NCI-H1092 (cell line): ENCODE data around the gene MRPL55.
"Not testable (repeated sequence)": the region's sequence is repeated elsewhere in the genome, so short reads cannot be mapped to it uniquely, and the experiment has no call there.

Experiments
- DNase-seq: peaks from one replicate; lab custom pipeline; 2025; lab: John Stamatoyannopoulos, UW

Gene MRPL55

DNA sequence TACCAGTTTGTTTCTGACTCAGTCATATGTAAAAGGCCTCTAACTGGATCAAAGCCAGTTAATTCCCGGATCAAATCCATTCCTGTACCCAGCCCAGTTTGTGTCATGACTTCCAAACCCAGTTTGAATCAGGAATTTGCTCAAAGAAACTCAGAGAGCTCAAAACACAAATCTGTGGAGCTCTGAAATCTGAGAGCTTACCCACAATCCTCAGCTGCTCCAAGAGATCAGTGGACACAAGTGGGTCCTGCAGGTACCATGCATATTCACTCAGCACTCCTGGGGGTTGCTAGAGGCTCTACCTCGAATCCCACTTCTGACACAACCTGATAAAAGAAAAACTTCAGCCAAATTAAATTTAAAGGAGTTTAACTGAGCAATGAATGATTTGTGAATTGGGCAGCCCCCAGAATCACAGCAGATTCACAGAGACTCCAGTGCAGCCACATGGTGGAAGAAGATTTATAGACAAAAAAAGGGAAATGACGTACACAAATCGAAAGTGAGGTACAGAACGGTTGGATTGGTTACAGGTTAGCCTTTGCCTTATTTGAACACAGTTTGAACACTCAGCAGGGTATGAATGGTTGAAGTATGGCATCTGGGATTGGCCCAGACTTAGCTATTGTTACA, 11.9 kb upstream of the MRPL55 start:
- no peak for DNase-seq

DNA sequence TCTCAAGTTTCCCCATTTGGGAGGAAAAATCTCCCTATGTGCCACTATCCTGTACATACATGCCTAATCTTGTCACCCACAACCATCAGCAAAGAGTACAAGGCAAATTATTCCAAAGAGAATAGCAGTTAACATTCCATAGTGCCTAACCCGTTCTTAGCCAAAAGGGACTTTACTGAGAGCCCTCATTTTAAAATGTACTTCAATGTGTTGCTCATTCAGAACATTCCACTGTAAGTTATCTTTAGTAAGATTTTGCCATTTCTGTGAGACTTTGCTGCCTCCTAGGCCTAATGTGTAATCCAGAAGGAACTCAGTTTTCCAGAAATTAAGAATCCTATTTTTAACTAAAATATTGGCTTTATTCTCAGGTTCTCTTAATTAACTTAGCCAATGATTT, 11.3 kb upstream of the MRPL55 start:
- DNase-seq = no peak

DNA sequence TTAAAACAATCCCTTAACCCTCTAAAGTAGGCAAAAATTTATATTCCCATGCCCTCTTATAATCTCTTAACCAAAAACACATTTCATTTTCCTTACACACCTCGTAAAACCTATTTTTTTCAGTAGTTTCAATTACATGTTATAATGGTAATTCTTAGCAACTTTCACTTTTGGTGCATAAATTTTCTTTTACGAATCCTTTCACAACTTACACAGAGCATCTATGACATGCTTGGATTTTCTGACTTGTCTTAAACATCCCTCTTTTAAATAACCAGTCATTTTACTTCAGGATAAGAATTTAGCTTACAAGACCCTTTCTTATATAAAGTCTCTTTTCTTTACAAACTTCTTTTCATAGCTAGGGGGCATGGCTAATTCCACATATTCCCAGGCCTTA, 8.9 kb upstream of the MRPL55 start:
- no peak for DNase-seq

DNA sequence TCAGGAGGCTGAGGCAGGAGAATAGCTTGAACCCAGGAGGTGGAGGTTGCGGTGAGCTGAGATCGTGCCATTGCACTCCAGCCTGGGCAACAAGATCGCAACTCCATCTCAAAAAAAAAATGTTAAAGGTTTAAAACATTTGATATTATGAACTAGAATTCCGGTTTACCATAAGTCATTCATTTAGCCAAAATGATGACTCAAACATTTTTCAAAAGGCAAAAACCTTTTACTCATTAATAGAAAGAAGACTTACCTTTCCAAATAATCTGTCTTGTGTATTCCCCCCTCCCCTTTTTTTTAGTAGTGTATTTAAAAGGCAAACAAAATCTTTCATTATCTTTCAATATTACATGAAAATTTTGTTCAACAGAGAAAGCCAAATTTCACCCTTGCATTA, 8.2 kb upstream of the MRPL55 start:
- no peak for DNase-seq

DNA sequence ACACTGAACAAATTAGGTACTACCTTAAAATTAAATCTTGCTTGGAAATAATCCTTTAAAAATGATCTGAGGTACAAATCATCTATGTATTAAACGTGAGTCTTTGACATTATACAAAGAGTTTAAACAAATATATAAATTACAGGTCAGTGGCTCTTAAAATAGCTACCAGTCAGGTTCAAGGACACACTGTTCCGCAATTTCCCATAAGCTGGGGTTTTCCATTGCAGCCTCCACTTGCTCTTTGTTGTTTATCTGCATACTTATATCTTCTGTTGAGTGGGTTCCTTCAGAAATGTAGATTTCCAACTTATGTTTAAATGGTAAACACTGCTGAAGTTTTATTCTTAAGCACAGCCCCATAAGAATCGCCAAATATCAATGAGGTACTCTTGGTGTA, 5.7 kb upstream of the MRPL55 start:
- no peak for DNase-seq

DNA sequence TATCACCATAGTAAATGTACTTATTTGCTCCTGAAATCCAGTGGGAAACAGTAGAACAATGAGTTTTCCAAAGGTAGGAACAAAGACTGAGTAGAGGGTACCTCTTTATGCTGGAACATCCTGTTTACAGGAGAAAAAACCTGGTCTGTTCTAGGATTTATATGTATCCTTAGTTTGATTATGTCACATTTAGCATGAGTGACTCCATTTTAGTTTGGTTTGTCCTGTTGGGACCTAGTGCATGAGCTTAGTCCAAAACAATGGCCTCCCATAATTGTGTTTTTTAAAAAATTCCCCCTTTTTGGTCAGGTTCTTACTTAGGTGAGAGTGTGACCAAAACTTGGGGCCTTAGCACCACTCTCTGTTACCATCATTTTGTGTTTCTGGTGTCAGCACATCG, 3.5 kb upstream of the MRPL55 start:
- DNase-seq = no peak

DNA sequence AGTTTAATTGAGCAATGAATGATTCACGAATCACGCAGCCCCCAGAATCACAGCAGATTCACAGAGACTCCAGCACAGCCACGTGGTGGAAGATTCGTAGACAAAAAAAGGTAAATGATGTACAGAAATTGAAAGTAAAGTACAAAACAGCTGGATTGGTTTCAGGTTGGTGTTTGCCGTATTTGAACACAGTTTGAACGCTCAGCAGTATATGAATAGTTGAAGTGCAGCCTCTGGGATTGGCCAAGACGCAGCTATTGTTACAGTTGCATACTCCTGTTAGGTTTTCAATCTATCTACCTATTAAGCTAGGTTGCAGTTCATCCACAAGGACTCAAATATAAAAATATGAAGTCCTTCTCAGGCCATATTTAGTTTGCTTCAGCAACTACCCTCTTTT, 3.1 kb upstream of the MRPL55 start:
- no peak for DNase-seq

DNA sequence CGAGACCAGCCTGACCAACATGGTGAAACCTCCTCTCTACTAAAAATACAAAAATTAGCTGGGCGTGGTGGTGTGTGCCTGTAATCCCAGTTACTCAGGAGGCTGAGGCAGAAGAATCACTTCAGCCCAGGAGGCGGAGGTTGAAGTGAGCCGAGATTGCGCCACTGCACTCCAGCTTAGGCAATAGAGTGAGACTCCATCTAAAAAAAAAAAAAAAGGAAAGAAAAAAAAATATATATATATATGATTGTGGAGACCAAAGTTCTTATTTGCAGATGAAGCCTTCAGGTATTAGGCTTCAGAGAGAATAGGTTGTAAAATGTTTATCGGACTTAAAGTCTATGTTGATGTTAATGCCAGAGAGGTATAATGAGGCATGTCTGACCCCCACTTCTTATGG, 2.2 kb upstream of the MRPL55 start:
- DNase-seq = not testable (repeated sequence)

DNA sequence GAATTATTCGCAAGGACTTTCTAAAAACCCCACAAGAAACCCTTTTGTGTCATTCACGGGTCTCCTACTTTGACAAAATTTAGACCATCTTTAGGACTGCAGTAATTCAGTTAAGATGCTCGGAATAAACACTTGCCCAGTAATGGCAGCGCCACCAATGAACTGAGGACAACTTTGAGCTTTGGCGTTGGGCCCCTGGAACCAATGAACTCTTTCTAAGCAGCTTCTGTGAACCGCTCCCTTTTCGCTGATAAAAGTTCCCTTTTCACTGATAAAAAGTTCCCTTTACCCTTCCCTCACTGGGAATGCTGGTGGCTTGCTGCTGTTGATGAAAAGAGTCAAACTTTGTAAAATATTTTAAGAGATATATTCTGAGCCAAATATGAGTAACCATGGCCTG, 1.5 kb upstream of the MRPL55 start:
- DNase-seq = no peak

DNA sequence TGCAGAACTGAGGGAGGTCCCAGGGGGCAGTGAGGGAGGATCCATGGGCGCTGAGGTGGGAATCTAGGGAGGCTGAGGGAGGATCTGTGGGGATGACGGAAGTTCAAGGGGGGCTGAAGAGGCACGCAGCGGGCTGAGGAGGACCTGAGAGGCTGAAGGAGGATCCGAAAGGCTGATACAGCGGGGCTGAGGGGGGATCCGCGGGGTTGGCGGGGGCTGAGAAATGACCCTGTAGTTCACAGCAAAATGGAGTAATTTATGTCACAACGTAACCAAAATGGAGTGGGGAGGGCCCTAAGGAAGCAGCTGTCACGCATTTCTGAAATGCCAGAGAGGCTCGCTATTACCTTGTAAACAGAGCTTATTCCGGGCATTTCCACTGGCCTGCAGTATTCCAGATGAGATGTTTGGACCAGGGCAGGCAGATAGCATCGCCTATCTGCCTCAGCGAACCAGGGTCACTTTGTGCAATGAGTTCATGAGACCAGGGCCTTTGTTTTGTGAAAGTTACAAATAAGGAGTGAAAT, 926 bp upstream of the MRPL55 start:
- DNase-seq = no peak

DNA sequence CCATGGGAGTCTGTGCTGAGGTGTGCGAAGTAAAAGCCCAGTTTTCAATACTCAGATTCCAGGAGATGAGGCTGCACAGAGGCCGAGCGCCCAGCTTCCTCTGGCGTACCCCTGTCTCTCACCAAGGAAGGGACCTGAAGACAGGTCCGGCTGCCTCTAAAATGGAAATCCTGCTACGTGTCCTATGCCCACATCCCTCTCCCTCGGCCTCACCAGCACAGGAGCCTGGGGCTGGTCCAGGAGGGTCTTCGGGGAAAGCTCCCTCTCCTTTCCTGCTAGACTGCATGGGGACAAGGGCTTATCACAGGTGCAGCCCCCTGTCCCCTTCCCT, 392 bp downstream of the MRPL55 start:
- no peak for DNase-seq

DNA sequence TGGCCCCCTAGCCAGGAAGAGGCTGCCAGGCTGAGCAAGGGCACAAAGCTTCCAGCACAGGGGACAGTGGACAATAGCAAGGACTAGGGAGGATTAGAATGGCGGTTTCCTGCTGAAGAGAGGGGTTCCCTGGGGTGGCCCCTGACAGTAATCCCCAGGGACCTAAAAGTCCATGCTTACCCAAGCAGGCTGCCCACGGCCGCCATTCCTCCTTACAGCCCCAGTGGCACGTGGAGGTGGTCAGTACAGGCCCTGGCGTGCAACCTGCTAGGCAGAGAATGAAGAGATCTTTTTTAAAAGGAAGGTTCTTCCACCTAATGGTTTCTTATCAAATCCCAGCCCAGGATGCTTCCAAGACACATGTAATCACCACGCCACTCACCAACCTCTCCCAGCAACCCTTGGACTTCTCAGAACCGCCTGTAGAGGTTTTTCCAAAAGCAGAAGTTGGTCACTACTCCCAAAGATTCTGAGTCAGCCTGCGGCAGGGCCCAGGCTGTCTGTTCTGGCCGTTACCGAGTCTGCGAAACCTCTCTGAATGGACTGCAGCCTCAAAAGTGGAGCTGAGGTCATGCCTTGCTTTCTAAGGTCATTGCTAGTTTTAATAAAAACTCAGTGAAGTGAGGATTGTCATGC, 926 bp downstream of the MRPL55 start:
- no peak for DNase-seq

DNA sequence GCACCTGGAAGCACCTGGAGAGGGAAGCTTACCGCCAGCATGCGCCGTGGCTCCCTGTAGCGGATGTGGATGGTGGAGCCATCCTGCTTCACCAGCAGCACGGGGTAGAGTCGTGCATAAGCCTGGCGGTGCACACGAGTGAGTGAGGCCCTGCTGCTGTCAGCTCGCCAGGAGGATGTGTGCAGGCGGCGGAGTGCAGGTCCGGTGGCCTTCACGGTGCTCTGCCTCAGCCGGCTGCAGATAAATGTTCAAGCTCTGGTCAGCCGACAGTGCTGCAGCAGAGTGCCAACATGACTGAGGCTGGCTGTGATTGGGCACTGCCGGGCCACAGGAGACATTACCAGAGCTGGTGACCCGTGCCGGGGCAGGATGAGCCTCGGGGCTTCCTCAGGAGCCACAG, 1.5 kb downstream of the MRPL55 start:
- DNase-seq = no peak

DNA sequence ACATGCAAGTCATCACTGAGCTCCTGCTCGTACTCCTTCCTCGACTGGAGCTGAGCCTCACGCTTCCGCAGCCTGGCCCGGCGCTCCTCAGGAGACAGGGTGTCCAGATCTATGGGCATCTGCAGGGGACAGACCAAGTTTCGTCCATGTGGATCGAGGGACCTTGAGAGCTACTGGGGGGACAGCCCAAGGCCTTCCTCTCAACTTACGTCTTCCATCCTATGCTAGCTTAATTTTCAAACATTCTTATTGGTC, 2.4 kb downstream of the MRPL55 start:
- DNase-seq = no peak

DNA sequence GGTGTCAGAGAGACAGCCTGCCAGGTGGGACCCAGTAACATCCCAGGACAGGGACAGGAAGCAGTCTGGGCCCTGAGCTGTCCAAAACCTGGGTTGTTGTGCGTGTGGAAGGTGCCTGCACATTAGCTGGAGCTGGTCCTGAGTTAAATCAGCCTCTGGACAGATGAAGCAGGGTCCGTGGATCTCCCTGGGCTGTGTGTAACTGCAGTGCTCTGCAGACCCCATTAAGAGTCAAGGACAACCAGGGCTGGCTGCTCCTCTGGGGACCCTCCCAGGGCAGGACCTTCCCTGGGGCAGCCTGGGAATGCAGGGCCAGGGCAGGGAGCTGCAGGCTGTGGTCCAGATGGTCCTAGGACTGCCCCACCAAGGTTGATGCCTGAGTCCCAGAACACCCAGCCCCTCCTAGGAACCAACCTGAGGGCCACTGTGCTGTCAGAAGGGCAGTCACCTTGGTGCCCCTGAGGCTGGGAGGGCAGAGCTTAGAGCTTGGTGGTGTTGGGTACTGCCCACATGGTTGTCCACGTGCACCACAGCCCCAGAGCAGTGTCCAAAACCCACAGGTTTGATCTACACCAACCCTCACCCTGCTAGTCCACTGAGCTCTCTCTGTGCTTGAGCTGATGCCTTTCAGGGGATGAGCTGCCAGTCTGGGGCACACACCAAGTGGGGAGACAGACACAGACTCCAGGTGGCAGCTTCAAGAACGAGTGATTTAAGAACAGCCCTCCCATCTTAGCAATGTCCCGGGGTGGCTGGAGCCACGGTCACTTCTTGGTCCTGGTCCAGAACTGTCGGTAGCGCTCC, 2.9 kb downstream of the MRPL55 start:
- DNase-seq = no peak

DNA sequence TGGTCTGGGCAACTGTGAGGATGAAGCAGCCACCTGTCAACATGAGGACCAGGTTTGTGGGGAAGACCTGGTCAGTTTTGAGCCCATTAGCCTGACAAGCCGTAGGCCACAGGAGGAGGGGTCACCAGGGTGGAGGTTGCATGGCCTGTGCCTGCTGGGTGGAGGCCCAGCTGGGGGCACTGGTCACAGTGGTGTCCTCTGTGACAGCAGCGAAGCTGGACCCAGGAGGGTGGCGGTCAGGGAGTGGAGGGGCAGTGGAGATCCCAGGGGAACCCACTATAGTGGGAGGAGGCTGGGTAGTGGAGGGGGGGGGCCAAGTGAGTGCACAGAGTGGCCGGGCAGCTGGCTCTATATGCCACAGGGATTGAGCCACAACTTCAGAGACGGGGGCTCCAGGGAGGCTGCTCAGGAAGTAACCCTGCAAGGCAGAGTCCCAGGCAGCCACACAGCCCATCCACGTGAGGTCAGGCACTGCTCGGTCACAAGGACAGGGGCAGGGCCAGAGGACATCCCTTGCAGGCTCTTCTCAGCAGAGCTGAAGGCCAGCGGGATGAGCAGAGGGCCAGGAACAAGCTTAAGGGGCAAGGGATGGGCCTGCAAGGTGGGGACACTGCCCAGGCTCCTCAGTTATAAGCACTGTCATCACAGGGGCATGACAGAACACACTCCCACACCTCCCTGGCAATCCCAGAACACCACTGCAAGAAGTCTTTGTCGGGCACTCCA, 3.7 kb downstream of the MRPL55 start:
- no peak for DNase-seq

DNA sequence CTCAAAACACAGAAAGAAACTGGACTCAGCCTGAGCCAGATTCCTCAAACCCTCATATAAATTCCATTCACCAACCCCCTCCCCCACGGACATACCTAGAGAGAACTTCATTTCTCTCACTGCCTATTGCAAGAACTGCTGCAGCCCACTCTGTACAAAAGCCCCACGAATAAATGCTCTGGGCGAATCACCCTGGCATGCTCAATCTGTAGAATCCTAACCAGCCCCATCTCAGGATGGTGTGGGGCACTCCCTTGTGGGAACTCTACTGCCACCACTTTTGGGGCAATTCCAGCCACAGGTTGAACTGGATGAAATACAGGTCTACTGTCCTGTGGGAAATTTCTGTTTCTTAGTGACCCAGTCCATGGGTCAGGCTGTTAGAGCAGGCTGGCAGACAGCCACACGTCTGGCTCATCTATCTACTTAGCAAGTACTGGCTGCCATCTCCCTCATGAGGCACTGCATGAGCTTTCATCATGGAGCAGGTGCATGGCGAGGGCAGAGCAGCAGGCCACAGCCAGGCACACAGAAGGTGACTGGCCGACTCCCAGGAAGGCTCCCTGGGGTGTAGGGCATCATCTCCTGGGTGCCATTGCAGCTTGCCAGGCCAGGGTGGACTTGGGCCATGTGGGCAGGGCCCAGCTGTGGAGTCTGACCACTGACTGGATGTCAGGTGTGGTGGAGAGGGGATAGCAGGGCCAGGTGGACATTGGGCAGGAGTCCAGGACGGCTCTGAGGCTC, 4.4 kb downstream of the MRPL55 start:
- no peak for DNase-seq

DNA sequence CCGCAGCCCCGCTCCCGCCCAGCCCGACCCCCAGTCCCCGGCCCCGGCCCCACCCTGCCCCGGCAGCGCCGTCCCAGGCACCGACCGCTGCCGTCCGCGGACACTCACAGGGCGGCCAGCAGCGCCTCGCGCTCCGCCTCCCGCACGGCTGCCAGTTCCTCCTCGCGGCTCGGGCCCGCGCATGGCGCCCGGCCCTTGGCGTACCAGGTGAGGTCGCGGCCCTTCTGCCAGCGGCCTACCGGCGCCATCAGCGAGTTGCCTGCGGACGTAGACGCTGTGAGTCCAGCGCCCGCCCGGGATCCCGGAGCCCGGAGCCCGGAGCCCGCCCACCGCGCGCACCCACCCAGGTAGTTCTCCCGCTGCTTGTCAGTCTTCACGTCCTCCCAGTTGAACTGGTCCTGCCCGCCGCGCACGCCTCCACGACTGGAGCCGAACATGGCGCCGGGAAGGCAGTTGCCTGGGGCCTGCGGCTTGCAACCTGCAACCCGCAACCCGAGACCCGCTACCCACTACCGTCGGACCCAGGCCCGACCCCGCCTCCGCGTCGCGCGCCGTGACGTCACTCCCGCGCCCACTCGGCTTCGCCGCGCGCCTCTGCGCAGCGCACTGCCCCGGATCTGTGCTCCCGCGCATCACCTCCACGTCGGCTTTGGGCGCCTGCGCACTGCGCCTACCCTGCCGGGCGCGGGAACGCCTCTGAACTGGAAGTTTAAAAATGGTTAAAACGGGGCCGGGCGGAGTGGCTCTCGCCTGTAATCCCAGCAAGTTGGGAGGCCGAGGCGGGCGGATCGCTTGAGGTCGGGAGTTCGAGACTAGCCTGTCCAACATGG, 6.1 kb downstream of the MRPL55 start, which contains the start of gene C1orf35:
Gene C1orf35 (minus strand): TSS at position 535 of the 830 bp plus-strand sequence. CDS start 98 bp downstream, at position 437.
- DNase-seq = peak; percentile 96

DNA sequence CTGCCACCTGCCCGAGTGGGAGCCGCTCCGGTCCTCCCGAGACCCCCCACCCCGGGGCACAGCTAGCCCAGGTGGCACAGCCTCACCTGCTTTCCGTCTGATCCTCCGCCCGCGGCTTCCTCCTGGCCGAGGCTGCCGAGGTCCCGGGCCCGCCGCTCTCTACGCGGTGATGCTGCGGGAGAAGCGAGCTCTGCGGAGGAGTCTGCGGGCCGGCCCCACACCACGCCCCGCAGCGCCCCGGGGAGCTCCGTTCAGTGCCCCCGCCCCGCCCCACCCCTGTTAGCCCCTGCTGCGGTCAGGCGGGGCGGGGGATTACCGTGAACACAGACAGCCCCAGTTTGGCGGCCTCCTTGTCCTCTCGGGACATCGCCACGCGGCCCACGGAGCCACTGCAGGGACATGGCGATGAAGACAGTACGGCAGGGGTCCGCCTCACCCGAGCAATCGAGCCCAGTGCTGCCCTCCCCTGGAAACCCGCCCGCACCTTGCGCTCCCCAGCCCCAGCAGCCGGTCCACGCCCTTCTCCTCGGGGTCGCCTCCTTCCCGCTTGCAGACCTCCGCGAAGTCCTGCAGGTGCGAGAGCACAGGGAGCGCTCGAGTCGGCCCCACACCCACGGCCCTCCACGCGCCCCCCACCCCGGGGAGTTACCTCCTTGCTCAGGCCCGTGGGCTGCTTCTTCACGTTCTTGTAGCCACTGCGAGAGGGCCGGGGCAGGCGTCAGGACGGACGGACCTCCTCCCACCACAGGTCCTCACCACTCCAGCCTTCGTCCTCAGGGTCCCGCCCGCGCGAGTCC, 6.9 kb downstream of the MRPL55 start:
- no peak for DNase-seq

DNA sequence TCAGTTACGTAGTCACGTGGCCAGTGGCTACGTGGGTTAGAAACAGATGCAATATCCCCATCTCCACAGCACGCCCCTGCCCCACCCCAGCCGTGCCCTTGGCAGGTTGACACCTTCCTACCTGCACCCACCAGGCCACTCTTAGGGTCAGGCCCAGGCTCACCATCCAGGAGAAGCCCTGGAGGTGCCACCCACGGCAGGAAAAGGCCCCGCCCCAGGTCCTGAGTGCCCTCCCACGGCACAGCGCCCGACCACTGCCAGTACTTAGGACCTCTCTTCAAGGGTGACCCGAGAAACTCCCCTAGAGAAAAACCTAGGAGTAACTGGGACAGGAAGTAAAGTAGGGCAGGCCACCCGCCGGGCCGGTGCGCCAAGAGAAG, 7.5 kb downstream of the MRPL55 start:
- DNase-seq = no peak
